ENCODE data around the gene KNSTRN.

GRCh38 chr15:40372981-40373380 is 9.5 kb upstream of the KNSTRN start:
- no peak for TF ChIP-seq TAF1 (IDR thresholded peaks at IDR 0.05; ENCODE audit: low read depth, low read length)
- no peak for TF ChIP-seq POLR2AphosphoS5 (IDR thresholded peaks at IDR 0.05; ENCODE audit: low read depth, low read length)
- no peak for TF ChIP-seq POLR2A (IDR thresholded peaks at IDR 0.05; ENCODE audit: low read depth, low read length)
- 0 out of 2 replicates have a peak, but pooled peaks have one; percentile 14 for TF ChIP-seq SPI1 (IDR thresholded peaks at IDR 0.05; ENCODE audit: low read depth, low read length)
- TF ChIP-seq PAX5 (IDR thresholded peaks at IDR 0.05; ENCODE audit: insufficient read depth, low read length, severe bottlenecking): no peak
- no peak for TF ChIP-seq POU2F2 (IDR thresholded peaks at IDR 0.05; ENCODE audit: low read depth, low read length)
